ENCODE measurements around the gene LARP4.

The LARP4 gene

DNA sequence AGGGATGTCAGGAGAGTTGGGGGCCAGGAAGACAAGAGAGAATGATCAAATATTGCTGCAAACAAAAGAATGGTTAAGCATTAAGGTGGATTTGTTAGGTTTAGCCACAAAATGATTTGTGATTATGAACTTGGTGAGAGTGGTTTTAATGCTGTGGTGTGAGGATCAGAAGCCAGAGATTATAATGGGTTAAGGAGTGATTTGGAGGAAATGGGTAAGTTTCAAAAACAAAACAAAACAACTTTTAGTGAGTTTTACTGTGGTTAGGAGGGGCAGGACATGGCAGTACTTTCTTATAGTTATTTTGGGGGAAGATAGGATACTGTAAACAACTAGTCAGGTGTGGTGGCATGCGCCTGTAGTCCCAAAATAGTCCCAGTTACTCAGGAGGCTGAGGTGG, 128.1 kb downstream of the LARP4 start:
- no peak for DNase-seq

DNA sequence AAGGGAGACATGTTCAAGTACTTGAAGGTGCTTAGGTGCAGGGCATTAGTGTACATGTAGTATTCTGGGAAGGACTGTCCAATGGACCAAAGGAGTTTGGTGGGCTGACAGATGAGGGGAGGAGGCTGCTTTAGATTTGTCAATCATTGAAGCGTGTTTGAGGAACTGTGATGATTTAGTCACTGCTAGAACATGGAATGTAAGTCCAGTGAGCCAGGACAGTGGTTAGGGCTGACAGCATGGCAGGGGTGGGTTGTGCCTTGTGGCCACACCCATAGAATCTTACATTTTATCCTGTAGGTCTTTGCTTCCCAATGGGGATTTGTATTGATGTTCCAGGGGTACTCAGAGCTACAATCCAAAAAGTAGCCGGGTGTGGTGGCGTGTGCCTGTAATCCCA, 128.7 kb downstream of the LARP4 start:
- DNase-seq, result no peak
